ENCODE measurements around the gene MORN2. TPM values are rescaled to one million over a fixed set of nuclear protein-coding genes. Genes with fewer than 3 reads are reported as not detected.

MORN2 gene
- total and polyA plus RNA-seq, 2 of the 4 experiments (the other 2 are of a cell fraction) = 13.1 to 16.5 TPM

DNA sequence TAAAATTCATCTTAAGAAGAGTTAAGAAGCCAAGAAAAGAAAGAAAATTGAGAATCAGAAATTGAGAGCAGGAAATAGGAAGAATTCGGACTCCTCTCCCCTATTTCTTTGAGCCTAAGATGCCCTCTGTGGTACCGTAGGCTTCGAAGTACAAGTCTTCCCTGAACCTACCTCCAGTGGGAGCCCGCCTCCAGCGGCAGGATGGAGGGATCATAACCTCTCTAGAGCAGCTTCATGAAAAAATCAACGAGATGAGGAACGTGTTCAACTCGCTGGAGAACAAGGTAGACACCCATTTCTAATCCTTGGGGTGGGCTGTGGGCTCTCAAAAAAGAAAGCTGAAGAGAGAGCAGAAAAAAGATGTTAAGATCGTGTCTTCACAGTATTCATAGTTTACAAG, 50.2 kb downstream of the MORN2 start:
- H3K27me3 ChIP-seq (ENCODE audit: control insufficient read depth, insufficient read depth, low read length) = peaks cover 3% of the 10 kb centered on the region
- no peak overlapping the region for H2BK20ac ChIP-seq (ENCODE audit: low read depth, low read length)
- intact Hi-C loops (cut with micrococcal nuclease) (loop anchor here (5.0 kb wide), 1 partner anchor 34 kb away; no protein-coding TSS in a partner anchor), dilution Hi-C loops (cut with HindIII; ENCODE audit: low sequenced_read_pairs, unreplicated experiment) (no loop called here), in situ Hi-C loops (cut with MboI; ENCODE audit: low sequenced_read_pairs) (no loop called here)
- CTCF ChIA-PET = interaction anchor here (1.1 kb wide), 1 partner anchor 17 kb away, joined by 3 read pairs; no protein-coding TSS in a partner anchor
- H4K5ac ChIP-seq (ENCODE audit: low read depth, low read length) = no peak overlapping the region
- TF ChIP-seq, protein P1, sequence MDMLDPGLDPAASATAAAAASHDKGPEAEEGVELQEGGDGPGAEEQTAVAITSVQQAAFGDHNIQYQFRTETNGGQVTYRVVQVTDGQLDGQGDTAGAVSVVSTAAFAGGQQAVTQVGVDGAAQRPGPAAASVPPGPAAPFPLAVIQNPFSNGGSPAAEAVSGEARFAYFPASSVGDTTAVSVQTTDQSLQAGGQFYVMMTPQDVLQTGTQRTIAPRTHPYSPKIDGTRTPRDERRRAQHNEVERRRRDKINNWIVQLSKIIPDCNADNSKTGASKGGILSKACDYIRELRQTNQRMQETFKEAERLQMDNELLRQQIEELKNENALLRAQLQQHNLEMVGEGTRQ (IDR thresholded peaks at IDR 0.05; ENCODE audit: low read depth, low read length) = no peak
- TF ChIP-seq MAZ (IDR thresholded peaks at IDR 0.05; ENCODE audit: borderline replicate concordance, low read depth, low read length) (no peak), MAFK (IDR thresholded peaks at IDR 0.05; ENCODE audit: low read depth, low read length) (no peak), MXI1 (IDR thresholded peaks at IDR 0.05; ENCODE audit: borderline replicate concordance, low read depth, low read length) (no peak), BHLHE40 (IDR thresholded peaks at IDR 0.05; ENCODE audit: low read depth, low read length) (no peak), NFE2L2 (IDR thresholded peaks at IDR 0.05; ENCODE audit: low read depth, low read length) (no peak), RFX5 (IDR thresholded peaks at IDR 0.05; ENCODE audit: low read depth, low read length) (no peak), POLR2A (IDR thresholded peaks at IDR 0.05; ENCODE audit: low read depth, low read length) (no peak), SMC3 (IDR thresholded peaks at IDR 0.05; ENCODE audit: low read depth, low read length) (no peak), RCOR1 (IDR thresholded peaks at IDR 0.05; ENCODE audit: insufficient replicate concordance, low read length) (no peak), FOS (IDR thresholded peaks at IDR 0.05; ENCODE audit: low read depth, low read length) (no peak), CEBPB (IDR thresholded peaks at IDR 0.05; ENCODE audit: low read depth, low read length) (no peak), RAD21 (IDR thresholded peaks at IDR 0.05; ENCODE audit: low read length) (no peak), CHD1 (IDR thresholded peaks at IDR 0.05; ENCODE audit: low read depth, low read length) (no peak)
- TF ChIP-seq, protein P2, sequence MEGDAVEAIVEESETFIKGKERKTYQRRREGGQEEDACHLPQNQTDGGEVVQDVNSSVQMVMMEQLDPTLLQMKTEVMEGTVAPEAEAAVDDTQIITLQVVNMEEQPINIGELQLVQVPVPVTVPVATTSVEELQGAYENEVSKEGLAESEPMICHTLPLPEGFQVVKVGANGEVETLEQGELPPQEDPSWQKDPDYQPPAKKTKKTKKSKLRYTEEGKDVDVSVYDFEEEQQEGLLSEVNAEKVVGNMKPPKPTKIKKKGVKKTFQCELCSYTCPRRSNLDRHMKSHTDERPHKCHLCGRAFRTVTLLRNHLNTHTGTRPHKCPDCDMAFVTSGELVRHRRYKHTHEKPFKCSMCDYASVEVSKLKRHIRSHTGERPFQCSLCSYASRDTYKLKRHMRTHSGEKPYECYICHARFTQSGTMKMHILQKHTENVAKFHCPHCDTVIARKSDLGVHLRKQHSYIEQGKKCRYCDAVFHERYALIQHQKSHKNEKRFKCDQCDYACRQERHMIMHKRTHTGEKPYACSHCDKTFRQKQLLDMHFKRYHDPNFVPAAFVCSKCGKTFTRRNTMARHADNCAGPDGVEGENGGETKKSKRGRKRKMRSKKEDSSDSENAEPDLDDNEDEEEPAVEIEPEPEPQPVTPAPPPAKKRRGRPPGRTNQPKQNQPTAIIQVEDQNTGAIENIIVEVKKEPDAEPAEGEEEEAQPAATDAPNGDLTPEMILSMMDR (conservative IDR thresholded peaks at IDR 0.05; ENCODE audit: low read depth, low read length) = no peak
- TF ChIP-seq, protein P3, sequence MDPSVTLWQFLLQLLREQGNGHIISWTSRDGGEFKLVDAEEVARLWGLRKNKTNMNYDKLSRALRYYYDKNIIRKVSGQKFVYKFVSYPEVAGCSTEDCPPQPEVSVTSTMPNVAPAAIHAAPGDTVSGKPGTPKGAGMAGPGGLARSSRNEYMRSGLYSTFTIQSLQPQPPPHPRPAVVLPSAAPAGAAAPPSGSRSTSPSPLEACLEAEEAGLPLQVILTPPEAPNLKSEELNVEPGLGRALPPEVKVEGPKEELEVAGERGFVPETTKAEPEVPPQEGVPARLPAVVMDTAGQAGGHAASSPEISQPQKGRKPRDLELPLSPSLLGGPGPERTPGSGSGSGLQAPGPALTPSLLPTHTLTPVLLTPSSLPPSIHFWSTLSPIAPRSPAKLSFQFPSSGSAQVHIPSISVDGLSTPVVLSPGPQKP (IDR thresholded peaks at IDR 0.05; ENCODE audit: borderline replicate concordance, low read depth, low read length) = no peak
- no peak overlapping the region for H3K9ac ChIP-seq (ENCODE audit: low read depth, low read length)
- no peaks in the 10 kb centered on the region for H3K36me3 ChIP-seq (ENCODE audit: control insufficient read depth, insufficient read depth, low read length)
- no peaks in the 10 kb centered on the region for H4K20me1 ChIP-seq (ENCODE audit: insufficient read depth, low read length)
- H3K9me3 ChIP-seq (ENCODE audit: control insufficient read depth, insufficient read depth, low read length) = no peaks in the 10 kb centered on the region
- no peak overlapping the region for H2AK5ac ChIP-seq (ENCODE audit: low read depth, low read length)
- no peak overlapping the region for H3K27ac ChIP-seq (ENCODE audit: insufficient read depth, low read length)
- H3K79me1 ChIP-seq (ENCODE audit: low read depth in 1 of 2, low read length in 2 of 2) = no peaks in the 10 kb centered on the region
- no peak overlapping the region for H2AFZ ChIP-seq (replicated peaks; ENCODE audit: low read length, poor library complexity)
- H3K4ac ChIP-seq (ENCODE audit: low read depth, low read length) = no peak overlapping the region
- H3K4me2 ChIP-seq (ENCODE audit: low read depth, low read length) = no peak overlapping the region
- H2BK5ac ChIP-seq (ENCODE audit: low read depth, low read length, poor library complexity, severe bottlenecking) = no peak overlapping the region
- H3K56ac ChIP-seq (ENCODE audit: extremely low read depth, insufficient read depth, low read length) = no peak overlapping the region
- no peaks in the 10 kb centered on the region for H3K4me1 ChIP-seq (ENCODE audit: control insufficient read depth, insufficient read depth, low read length)
- no peak overlapping the region for H4K8ac ChIP-seq (ENCODE audit: low read depth in 2 of 2, low read length in 2 of 2)
- POLR2A ChIA-PET (ENCODE audit: unreplicated experiment) = no interaction called here
- no TSS peak for BruUV-seq (replicated peaks)
- no peak overlapping the region for H3K4me3 ChIP-seq (ENCODE audit: insufficient read depth, low read depth, low read length)
- DNase-seq (no peak), ATAC-seq (ENCODE audit: low read depth) (no peak)
- no peak overlapping the region for H2BK15ac ChIP-seq (ENCODE audit: low read depth, low read length)
- no peak overlapping the region for H3K14ac ChIP-seq (replicated peaks; ENCODE audit: low read depth, low read length)
- 73% methylated on average over 3 of the region's 9 CpGs; no CpG with 5 or more reads in 1 of the 2 experiments for WGBS, 2 experiments (ENCODE audit: extremely low coverage in 2 of 2, insufficient read length in 1 of 2)
- H3K9me1 ChIP-seq (ENCODE audit: insufficient read depth, low read length) = no peaks in the 10 kb centered on the region
- H2BK120ac ChIP-seq (ENCODE audit: low read depth, low read length) = no peak overlapping the region
- H4K91ac ChIP-seq (ENCODE audit: insufficient read depth, low read depth, low read length) = no peak overlapping the region
- no peak overlapping the region for H3K23ac ChIP-seq (ENCODE audit: low read depth, low read length)
- no peak overlapping the region for H3K18ac ChIP-seq (ENCODE audit: low read depth, low read length)
- no peak overlapping the region for H2AK9ac ChIP-seq (replicated peaks; ENCODE audit: low read depth, low read length, poor library complexity)

Data from IMR-90 (cell line).